ENCODE data around the gene HAUS5. TPM values are rescaled to one million over a fixed set of nuclear protein-coding genes. Genes with fewer than 3 reads are reported as not detected.

HAUS5 gene
- total and polyA plus RNA-seq, 2 donors (not counting 1 experiment from before 2014, with no cell fraction given) = 32.2 to 42.8 TPM

- Histone ChIP-seq H2AFZ (ENCODE audit: insufficient read depth, low read depth, low read length, poor library complexity, severe bottlenecking) (peak within 1 kb of the TSS; percentile 44), H3K79me2 (ENCODE audit: control insufficient read depth, insufficient read depth, low read length) (no peaks in the 10 kb centered on the region), H3K36me3 (replicated peaks in 1 of 2; ENCODE audit: control extremely low read depth in 1 of 2, control insufficient read depth in 1 of 2, extremely low read depth in 1 of 2, insufficient read depth in 2 of 2, low read length in 1 of 2) (peaks cover 0 to 17% of the 10 kb centered on the region in 2 experiments), H3K4me2 (replicated peaks; ENCODE audit: low read depth, low read length, poor library complexity, severe bottlenecking) (peak within 1 kb of the TSS; percentile 100), H3K27me3 (replicated peaks in 1 of 4; ENCODE audit: control extremely low read depth in 1 of 4, control insufficient read depth in 3 of 4, insufficient read depth in 4 of 4, low read length in 3 of 4) (no peaks in the 10 kb centered on the region), H3K4me3 (ENCODE audit: control extremely low read depth in 1 of 5, extremely low read depth in 1 of 5, insufficient read depth in 1 of 5, low read depth in 2 of 5, low read length in 4 of 5) (no peak within 1 kb of the TSS), H3K4me1 (ENCODE audit: control insufficient read depth in 2 of 2, insufficient read depth in 2 of 2, low read length in 2 of 2) (peaks cover 17 to 39% of the 10 kb centered on the region in 2 donors), H3K9me3 (ENCODE audit: control extremely low read depth in 1 of 3, control insufficient read depth in 2 of 3, insufficient read depth in 1 of 3, low read length in 2 of 3) (no peaks in the 10 kb centered on the region), H3K9ac (ENCODE audit: low read length) (peak within 1 kb of the TSS; percentile 5), H4K20me1 (ENCODE audit: control insufficient read depth, insufficient read depth, low read length, poor library complexity, severe bottlenecking) (no peaks in the 10 kb centered on the region), H3K27ac (ENCODE audit: low read length in 2 of 2) (no peak within 1 kb of the TSS)
- Mint-ChIP-seq H3K27ac (peak within 1 kb of the TSS; percentile 77), H3K27me3 (no peaks in the 10 kb centered on the region), H3K9me3 (ENCODE audit: insufficient read depth) (no peaks in the 10 kb centered on the region), H3K4me1 (peaks cover 31% of the 10 kb centered on the region), H3K4me3 (peak within 1 kb of the TSS; percentile 94)
- ATAC-seq (ENCODE audit: low read depth) (no peak), DNase-seq (peak; percentile 59)
- WGBS (ENCODE audit: insufficient coverage) = 26% methylated on average over 17 of the region's 28 CpGs
- POLR2A ChIA-PET = no interaction called here
- intact Hi-C loops (cut with micrococcal nuclease) = loop anchor here (10.0 kb wide), 2 partner anchors 473 to 1953 kb away; partner anchors contain the start of genes OVOL3, POLR2I, TBCB and ZNF540
- TF ChIP-seq, protein P1, sequence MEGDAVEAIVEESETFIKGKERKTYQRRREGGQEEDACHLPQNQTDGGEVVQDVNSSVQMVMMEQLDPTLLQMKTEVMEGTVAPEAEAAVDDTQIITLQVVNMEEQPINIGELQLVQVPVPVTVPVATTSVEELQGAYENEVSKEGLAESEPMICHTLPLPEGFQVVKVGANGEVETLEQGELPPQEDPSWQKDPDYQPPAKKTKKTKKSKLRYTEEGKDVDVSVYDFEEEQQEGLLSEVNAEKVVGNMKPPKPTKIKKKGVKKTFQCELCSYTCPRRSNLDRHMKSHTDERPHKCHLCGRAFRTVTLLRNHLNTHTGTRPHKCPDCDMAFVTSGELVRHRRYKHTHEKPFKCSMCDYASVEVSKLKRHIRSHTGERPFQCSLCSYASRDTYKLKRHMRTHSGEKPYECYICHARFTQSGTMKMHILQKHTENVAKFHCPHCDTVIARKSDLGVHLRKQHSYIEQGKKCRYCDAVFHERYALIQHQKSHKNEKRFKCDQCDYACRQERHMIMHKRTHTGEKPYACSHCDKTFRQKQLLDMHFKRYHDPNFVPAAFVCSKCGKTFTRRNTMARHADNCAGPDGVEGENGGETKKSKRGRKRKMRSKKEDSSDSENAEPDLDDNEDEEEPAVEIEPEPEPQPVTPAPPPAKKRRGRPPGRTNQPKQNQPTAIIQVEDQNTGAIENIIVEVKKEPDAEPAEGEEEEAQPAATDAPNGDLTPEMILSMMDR (IDR thresholded peaks at IDR 0.05) = no peak
- no peak for TF ChIP-seq EZH2 (IDR thresholded peaks at IDR 0.05; ENCODE audit: borderline replicate concordance, insufficient read depth, low read depth, low read length, poor library complexity, severe bottlenecking)
- CTCF ChIA-PET = no interaction called here
Measured at GRCh38 chr19:35641515-35642151, 29.1 kb downstream of the HAUS5 start, which contains the start of gene ETV2. TSS of gene ETV2 (plus strand) at chr19:35641745. CDS start at chr19:35642461, 716 bp downstream.

DNA sequence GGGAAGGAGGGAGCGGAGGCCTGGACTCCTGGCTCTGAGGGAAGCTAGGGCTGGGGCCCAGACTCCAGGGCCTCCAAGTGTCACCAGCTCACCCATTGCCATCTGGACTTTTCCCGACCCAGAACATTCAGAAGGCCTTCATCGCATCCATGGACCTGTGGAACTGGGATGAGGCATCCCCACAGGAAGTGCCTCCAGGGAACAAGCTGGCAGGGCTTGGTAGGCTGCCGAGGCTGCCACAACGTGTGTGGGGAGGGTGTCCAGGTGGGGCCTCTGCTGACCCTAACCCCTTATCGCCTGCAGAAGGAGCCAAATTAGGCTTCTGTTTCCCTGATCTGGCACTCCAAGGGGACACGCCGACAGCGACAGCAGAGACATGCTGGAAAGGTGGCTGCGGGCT lies 29.8 kb downstream of the HAUS5 start:
- ATAC-seq (ENCODE audit: low read depth) (no peak), DNase-seq (no peak)
- POLR2A ChIA-PET = interaction anchor here (0.6 kb wide), 3 partner anchors 384 to 503 kb away, joined by 5 to 7 read pairs (median 6); no protein-coding TSS in a partner anchor
- Histone ChIP-seq H3K9me3 (ENCODE audit: control extremely low read depth in 1 of 3, control insufficient read depth in 2 of 3, insufficient read depth in 1 of 3, low read length in 2 of 3) (peaks cover 0 to under 1% (median 0%) of the 10 kb centered on the region in 3 donors), H2AFZ (ENCODE audit: insufficient read depth, low read depth, low read length, poor library complexity, severe bottlenecking) (no peak overlapping the region), H3K79me2 (ENCODE audit: control insufficient read depth, insufficient read depth, low read length) (no peaks in the 10 kb centered on the region), H3K27ac (ENCODE audit: low read length in 2 of 2) (no peak overlapping the region), H3K4me2 (replicated peaks; ENCODE audit: low read depth, low read length, poor library complexity, severe bottlenecking) (peak overlapping the region; percentile 100), H3K4me3 (ENCODE audit: control extremely low read depth in 1 of 5, extremely low read depth in 1 of 5, insufficient read depth in 1 of 5, low read depth in 2 of 5, low read length in 4 of 5) (no peak overlapping the region), H3K27me3 (replicated peaks in 1 of 4; ENCODE audit: control extremely low read depth in 1 of 4, control insufficient read depth in 3 of 4, insufficient read depth in 4 of 4, low read length in 3 of 4) (no peaks in the 10 kb centered on the region), H3K36me3 (replicated peaks in 1 of 2; ENCODE audit: control extremely low read depth in 1 of 2, control insufficient read depth in 1 of 2, extremely low read depth in 1 of 2, insufficient read depth in 2 of 2, low read length in 1 of 2) (peaks cover 0 to 10% of the 10 kb centered on the region in 2 experiments), H3K9ac (ENCODE audit: low read length) (no peak overlapping the region), H4K20me1 (ENCODE audit: control insufficient read depth, insufficient read depth, low read length, poor library complexity, severe bottlenecking) (no peaks in the 10 kb centered on the region), H3K4me1 (ENCODE audit: control insufficient read depth in 2 of 2, insufficient read depth in 2 of 2, low read length in 2 of 2) (peaks cover 17 to 39% of the 10 kb centered on the region in 2 donors)
- peaks cover 32% of the 10 kb centered on the region for H3K4me1 Mint-ChIP-seq
- H3K27me3 Mint-ChIP-seq = no peaks in the 10 kb centered on the region
- WGBS (ENCODE audit: insufficient coverage) = 96% methylated on average over 9 of the region's 10 CpGs
- peak overlapping the region; percentile 94 for H3K4me3 Mint-ChIP-seq
- no peaks in the 10 kb centered on the region for H3K9me3 Mint-ChIP-seq (ENCODE audit: insufficient read depth)
- CTCF ChIA-PET = no interaction called here
- peak overlapping the region; percentile 77 for H3K27ac Mint-ChIP-seq
- TF ChIP-seq EZH2 (IDR thresholded peaks at IDR 0.05; ENCODE audit: borderline replicate concordance, insufficient read depth, low read depth, low read length, poor library complexity, severe bottlenecking) = no peak
- TF ChIP-seq, protein P1 (IDR thresholded peaks at IDR 0.05) = no peak
- intact Hi-C loops (cut with micrococcal nuclease) = loop anchor here (10.0 kb wide), 2 partner anchors 472 to 1952 kb away; partner anchors contain the start of genes OVOL3, POLR2I, TBCB and ZNF540

Data from B cell (primary cell).